GM19193 (cell line): ENCODE results near the gene NCOA1.

Experiments used
- POLR2A ChIP-seq: IDR thresholded peaks from 4 replicates; pipeline ENCODE4 v1.6.1; 2011; ENCODE audit not compliant: insufficient read depth, insufficient read length; ENCODE audit errors: extremely low read depth

The NCOA1 gene

GRCh38 chr2:24490690-24491541 lies at the start of gene NCOA1:
Gene NCOA1 (plus strand): TSS chr2:24491254. CDS start chr2:24658678, 167,424 bp downstream.
- peak; percentile 67 for TF ChIP-seq POLR2A

DNA sequence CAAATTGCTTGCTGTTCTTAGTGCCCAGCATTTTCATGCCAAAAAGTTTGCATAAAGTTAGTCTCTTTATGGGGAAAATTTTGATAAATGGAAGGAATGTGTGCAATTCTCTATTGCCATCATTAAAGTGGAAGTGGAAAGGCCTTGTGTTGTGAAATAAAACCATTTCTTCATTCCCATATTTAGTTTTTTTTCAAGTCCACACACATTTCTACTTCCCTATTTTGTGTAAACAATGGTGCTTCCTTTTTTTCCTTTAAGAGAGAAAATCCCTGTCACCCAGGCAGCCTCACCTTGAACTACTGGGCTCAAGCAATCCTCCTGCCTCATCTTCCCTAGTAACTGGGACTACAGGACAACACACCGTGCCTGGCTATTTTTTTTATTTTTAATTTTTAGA lies 42.3 kb upstream of the NCOA1 start:
- no peak for TF ChIP-seq POLR2A

DNA sequence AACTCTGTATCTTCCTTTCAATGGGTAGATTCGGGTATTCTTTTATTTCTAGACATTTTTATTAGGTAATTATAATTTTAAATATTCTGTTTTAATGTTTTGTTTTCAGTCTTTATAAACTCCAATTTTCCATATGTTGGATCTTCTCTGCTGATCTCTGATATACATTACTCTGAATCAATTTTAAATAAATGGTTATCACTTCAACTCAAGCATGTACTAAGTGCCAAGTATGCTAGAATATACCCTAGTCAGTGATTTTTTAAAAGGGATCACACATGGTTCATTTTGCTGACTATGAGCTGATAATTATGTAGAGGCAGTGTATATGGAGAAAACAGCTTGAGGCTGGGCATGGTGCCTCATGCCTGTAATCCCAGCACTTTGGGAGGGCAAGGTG lies 41.7 kb upstream of the NCOA1 start:
- TF ChIP-seq POLR2A, result no peak

GRCh38 chr2:24451805-24452501 lies 39.1 kb upstream of the NCOA1 start:
- TF ChIP-seq POLR2A, result no peak

GRCh38 chr2:24452502-24452885 lies 38.6 kb upstream of the NCOA1 start:
- no peak for TF ChIP-seq POLR2A

DNA sequence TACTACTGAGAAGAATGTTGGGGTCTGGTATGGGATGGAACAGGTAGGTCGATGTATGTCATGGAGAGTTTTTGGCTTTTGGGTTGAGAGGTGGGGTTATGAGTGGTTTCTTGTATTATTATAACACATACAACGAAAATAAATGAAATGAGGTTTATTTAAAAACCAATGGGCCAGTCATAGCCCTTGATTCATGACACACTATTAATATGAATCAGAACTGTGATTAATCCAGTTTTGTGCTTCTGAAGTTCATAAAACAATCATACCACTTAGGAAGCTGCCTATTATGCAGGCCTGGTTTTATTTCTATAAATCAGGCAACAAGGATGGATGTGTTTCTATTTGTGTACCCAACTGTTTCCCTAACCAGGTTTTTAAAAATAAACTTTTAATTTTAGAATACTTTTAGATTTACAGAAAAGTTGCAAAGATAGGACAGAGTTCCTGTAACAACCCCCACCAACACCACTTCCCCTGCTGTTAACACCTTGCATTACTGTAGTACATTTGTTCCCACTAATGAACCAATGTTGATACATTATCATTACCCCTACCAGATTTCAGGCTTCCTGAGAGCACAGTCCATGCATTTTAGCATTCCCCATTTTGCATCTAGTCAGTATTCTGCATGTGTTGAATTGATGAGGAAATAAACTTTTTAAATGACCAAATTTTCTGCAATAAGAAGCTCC lies 37.5 kb upstream of the NCOA1 start:
- no peak for TF ChIP-seq POLR2A

GRCh38 chr2:24454294-24454693 lies 36.8 kb upstream of the NCOA1 start:
- no peak for TF ChIP-seq POLR2A

DNA sequence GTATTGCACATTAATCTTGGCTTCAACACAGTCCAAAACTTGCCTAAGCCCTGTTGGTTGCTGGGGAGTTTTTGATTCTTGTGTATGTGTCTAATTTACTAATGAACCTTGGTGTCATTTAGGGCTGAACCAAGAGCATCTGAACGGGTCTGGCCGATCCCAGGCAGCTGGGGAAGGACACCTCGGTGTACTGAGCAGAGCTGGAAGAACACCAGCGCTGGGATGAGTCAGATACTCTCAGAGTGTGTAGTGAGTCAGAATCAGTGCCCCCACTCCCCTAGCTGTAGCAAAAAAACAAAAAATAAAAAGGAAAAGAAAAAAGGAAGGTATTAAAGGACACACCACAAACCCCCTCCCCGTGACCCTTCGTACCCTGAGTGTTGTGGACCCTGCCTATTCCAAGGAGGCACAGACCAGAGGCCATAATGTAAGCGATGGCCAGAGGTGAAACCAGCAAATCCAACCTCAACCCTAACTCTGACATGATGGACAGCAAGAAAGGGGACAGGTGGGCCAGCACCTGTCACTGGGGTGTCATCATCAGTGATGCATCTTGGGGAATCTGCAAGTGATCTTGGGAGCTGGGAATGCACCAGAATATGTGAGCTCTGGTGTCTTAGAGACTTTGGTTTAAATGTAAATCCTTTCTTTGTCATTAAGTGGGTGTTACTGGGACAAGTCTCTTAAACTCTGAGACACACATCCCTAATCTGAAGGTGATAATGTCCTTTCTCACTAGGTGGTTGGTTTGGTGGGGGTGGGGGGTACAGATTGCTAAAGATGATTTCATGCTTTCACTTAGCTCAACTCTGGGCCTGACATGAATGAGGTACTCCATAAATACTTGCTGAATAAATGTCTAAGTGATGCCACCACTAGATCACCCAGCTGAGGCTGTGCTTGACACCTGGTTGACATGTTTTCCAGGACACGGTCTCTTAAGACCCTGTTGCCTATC lies 34.2 kb upstream of the NCOA1 start:
- no peak for TF ChIP-seq POLR2A

DNA sequence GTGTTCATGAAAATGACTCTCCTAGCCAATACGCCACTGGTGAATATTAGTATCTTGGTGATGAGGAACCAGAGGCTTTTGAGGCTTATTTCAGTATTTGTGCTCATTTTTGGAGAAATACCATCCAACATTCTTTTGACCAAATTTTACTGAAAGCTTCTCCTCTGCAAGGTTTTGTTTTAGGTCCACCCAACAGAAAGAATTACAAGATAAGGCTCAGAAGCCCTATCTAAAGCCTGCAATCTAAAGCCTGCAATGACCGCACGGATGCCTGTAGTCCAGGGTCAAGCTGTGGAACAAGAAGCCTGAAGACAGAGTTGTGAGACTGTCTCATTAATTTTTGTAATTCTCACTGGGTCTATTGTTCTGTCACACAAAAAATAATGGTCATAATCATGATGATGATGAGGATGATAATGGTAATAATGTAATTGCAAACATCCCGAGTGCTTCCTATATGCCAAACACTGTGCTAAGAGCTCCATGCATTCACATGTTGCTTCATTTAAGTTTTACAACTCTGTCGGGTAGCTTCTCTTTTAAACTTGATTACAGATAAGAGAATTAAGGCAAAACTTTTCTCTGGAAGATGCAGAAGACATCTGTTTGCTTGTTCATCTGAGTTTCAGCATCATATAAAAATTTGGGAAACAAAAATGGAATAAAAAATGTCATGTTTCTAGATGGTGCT lies 33.2 kb upstream of the NCOA1 start:
- TF ChIP-seq POLR2A, result no peak

DNA sequence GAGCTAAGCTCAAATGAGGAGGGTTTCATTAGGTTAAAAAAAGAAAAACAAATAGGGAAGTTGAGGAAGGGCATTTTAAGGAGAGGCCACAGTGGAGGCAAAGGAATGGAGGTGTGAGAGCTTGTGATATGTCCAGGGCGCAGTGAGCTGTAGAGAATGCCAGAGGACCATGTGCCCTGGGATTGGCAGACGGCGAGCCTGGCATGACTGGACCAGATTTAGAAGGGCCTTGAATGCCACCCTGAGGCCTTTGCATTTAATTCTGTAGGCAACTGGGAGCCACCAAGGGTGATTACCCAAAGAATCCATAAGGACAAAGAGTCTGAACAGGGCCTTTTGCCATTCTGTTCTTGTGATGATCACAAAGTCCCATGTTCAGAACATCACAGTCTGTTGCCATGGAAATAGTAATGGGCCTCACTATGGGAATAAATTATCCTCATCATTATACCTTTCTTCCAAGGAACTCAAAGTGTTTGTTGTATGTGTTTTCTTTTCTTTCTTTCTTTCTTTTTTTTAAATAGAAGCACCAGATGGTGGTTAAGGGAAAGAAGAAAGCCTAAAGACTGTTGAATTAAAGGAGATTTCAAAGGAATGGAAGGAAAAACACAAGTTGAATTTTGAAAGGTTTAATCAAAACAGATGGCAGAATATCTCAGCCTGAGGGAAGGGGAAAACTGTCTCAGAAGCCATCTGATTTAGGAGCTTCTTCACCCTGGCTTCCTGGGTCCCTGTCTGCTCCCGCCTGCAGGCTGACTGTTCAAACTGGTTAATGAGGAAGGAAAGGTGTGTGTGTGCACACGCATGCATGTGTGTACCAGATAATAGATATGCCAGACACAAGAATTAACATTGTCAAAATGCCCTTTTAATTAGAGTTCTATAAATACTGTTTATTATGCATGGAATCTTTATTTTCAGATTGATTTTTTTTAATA lies 31.6 kb upstream of the NCOA1 start:
- no peak for TF ChIP-seq POLR2A

GRCh38 chr2:24461685-24462084 lies 29.4 kb upstream of the NCOA1 start:
- TF ChIP-seq POLR2A, result no peak

DNA sequence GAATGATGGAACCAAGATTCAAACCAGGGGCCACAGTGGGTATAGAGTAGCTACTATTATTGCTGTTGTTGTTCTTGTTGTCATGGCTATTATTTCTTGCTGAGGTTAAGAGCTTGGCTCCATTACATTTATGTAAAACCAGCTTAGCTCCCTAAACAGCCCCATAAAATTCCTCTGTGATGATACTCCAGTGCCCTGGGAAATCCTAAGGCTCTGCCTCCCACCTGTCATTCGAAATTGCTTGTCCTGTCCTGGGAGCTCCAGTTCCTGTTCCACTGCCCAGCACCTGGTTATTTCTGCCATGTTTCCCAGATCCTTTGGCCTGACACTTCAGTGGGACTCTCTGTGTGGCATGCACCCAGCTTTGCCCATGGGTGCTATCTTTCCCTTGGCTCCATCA lies 27.8 kb upstream of the NCOA1 start:
- no peak for TF ChIP-seq POLR2A
